Gastrocnemius medialis (tissue), 4 donors: ENCODE data around the gene RASGRP3.

ENCODE experiments used
- CTCF ChIP-seq, 5 experiments: fragments of 450-650 bp in 3 of 5; fragments of 200-600 bp in 2 of 5; sonication (generic) in 2 of 5; IDR thresholded peaks in 4 of 5; conservative IDR thresholded peaks in 1 of 5; 1 replicate in 4 of 5; 2 replicates in 1 of 5; pipeline ENCODE4 v1.5.1; 2016 to 2019; ENCODE audit warnings: antibody characterized with exemption in 5 of 5, mild to moderate bottlenecking in 3 of 5, moderate library complexity in 3 of 5
- POLR2A ChIP-seq, 2 donors: fragments of 450-650 bp; IDR thresholded peaks; one replicate each; pipeline ENCODE4 v1.6.1; 2017; ENCODE audit warnings: antibody characterized with exemption in 2 of 2, mild to moderate bottlenecking in 2 of 2, moderate library complexity in 2 of 2

GRCh38 chr2:33530690-33531548, 54.5 kb downstream of the RASGRP3 start:
- no peak for TF ChIP-seq POLR2A (IDR thresholded peaks at IDR 0.05)
- TF ChIP-seq CTCF (IDR thresholded peaks at IDR 0.05 in 4 of 5, conservative IDR thresholded peaks at IDR 0.05 in 1 of 5), result no peak
